Activated gamma-delta T cell treated with anti-CD3 and anti-CD28 coated beads, Interleukin-2, amount 50 U/mL, for 16 hours (primary cell): Measurements from ENCODE around the gene FERMT3.

Experiments used
- DNase-seq: peaks from one replicate; pipeline ENCODE4 v3.0.0-alpha.2; 2020; ENCODE audit warnings: low read depth

The FERMT3 gene

DNA sequence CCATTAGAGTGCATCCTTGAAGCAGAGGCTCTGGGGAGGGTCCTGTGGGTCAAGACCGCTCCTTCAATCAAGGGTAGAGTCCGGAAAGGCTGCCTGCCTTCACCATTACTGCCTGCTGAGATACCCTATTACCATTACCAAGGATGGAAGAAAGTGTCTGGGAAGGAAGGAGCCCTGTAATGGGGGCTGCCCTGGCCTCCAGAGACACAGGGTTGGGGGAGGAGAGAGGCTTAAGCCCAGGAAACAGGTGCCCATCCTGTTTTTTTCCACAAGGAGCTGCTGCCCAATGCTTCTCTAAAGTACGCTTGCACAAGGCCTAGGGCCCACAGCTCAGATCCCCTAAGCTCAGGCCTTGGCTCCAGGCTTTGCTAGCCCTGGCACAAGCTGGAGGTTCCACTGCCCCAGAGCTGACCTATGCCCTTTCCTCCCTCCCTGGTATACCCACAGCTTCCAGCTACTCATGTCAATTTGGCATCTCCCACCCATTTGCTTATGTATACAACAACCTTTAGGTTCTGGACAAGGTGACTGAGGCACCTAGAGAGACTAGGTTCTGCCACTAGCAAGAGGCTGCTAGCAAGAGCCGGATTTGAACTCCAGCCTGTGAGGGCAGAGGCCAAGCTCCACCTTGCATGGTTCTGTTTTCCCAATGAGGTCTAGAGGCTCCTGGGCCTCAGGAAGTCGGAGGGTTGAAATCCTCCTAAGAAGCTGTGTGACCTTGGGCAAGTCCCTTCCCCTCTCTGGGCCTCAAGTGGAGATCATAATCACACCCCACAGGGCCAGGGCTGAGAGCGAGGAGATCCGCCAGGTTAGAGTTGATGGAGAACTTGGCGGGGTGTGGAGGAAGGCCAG is 43.3 kb downstream of the FERMT3 start:
- no peak for DNase-seq

DNA sequence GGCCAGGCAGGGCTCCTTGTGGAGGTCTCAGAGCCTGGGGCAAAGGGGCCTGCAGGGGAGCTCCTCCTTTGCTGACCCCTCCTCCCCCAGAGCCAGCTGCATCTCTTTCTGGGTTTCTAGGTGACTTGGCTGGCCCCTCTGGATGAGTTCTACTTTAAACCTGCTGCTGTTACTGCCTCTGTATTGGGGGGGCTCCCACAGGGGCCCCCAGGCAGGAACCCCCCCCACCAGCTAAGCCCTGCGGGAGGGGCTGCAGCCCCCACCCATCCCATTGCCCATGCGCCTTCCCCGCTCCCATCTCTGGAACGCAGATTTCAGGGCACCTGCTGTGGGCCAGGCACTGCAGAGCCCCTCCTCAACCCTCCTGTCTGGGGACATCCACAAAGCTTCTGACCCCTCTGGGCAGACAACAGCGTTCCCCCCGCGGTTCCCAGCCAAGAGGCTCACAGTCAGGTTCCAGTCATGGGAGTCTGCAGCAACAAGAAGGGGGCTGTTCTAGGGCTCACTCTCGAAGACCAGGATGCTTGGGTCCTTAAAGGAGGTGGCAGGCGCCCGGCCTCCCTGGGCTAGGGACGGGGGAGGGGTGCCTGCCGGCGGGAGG is 44.0 kb downstream of the FERMT3 start:
- DNase-seq: no peak

DNA sequence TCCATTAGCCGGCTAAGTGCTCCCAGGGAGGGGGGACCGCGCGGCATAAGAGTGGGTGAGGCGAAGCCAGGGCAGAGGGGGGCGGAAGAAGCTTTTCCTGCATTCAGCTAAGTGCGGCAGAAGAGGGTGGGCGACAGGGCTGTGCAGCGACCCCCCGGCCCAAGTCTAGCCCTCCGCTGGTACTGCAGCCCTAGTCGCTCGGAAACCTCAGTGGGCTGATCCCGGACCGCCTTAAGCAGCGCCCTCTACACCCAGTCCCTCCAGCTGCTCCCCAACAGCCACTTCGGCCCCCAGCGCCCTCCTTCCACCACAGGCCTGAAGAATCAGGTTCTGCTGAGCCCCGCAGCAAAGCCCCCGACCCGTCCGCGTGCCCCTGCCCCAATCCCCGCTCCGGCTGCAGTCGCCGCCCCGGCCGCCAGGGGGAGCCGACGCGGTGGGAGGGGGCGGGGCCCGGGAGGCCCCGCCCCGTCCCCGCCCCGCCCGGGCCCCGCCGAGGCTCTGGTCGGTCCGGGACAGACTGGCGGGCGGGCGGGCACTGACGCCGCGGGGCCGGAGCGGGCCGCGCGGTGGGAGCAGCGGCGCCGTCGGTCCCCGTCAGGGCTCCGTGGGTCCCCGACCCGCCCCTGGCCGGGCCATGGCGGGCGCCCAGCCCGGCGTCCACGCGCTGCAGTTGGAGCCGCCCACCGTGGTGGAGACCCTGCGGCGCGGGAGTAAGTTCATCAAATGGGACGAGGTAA is 44.7 kb downstream of the FERMT3 start, which contains the start of gene PLCB3:
TSS of gene PLCB3 (plus strand) at position 515 of the 737 bp plus-strand sequence. CDS start at position 635, 120 bp downstream.
- peak; percentile 51 for DNase-seq

DNA sequence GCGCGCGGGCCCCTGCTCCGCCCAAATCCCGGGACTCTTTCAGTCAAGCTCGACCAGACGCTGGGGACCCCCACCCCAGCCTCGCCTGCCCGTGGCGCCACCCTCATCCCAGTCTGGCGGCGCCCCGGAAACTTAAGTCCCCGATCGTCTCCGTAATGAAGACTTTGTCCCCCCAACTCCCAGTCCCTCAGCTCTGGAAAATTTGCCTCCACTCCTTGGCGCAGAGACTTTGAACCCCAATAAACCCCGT is 45.2 kb downstream of the FERMT3 start:
- DNase-seq: no peak

DNA sequence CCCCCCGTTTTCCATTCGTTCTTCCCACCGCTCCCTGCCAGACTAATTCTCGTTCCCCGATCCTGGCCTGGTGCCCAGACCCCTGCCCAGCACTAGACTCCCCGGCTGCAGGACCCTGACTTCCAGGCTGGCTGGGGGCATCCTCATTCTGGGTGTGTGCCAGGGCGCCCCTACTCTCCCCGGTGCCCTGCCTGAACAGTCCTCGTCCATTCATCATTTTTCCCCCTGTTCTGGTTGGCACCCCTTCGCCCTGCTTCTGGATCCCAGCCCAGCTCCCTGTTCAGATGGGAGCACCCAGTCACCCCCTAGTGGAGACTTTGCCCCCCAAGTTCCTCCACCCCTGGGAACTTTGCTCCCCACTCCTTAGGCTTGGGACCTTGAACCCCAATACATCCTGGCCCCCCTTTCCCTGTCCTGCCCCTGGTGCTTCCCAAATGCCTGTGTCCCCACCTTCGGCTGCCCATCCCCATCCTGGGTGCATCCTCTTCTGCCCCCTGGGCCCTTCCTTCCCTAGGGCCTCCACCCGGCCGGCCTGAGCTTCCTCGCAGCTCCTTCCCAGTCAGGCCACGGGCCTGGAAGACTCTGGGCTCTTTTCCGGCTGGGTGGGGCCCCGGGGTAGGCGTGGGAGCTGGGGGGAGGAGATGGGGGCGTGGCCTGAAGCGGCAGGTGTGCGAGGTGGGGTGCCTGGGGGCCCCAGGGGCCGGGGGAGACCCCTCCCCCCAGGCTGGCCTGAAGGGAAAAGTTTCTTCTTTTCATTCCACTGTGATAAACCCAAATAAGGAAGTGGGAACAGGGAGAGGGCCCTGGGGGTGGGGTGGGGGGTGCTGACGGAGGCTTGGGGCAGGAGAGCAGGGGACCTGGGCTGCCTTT is 45.7 kb downstream of the FERMT3 start:
- no peak for DNase-seq

DNA sequence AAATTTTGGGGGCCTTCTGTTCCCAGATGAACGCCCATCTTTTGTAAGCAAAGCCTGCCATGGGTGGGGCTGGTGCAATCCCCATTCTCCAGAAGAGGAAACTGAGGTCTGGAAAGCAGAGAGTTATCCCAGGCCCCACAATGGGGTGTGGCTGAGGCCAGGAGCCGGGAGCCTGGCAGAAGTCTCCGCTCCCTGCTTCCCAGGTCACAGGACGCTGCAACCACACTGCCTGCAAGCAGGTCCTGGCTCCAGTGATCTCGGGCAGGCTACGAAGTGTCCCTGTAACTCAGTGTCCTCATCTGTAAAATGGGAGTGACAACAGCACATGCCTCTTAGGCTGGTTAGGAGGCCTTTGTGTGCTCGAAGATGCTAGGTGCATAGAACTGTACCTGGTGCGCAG is 46.5 kb downstream of the FERMT3 start:
- no peak for DNase-seq

DNA sequence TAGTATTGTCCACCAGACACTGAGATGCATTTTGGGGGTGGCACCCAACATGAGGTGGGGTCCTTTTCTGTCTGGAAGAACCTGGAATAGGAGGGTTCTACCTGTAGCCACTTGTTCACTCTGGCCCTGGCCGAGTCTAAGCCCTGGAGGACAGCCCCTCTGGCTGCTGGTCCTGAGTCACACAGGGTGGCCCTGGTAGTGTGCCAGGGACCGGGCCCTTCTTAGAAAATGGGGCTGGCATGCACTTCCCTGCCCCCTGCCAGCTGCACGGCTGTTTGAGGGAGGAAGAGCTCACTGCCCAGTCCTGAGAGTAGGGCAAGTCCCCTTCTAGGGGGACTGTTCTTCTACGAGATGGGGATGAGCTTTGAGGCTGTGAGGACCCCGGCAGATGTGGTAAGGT is 47.0 kb downstream of the FERMT3 start:
- DNase-seq: no peak

DNA sequence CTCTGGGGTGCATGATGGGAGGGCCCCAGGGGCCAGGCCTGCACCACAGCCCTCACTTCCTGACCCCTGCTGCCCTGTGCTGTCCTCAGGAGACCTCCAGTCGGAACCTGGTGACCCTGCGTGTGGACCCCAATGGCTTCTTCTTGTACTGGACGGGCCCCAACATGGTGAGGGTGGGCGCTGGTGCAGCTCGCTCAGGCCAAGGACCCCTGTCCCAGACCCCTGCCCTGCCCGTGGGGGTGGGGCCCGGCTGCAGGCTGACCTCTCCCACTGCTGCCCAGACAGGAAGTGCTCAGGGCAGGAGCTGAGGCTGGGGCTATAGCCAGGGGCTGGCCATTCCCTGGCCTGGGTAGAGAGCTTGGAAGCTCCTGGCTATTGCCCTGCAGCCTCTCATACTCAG is 47.8 kb downstream of the FERMT3 start:
- no peak for DNase-seq

DNA sequence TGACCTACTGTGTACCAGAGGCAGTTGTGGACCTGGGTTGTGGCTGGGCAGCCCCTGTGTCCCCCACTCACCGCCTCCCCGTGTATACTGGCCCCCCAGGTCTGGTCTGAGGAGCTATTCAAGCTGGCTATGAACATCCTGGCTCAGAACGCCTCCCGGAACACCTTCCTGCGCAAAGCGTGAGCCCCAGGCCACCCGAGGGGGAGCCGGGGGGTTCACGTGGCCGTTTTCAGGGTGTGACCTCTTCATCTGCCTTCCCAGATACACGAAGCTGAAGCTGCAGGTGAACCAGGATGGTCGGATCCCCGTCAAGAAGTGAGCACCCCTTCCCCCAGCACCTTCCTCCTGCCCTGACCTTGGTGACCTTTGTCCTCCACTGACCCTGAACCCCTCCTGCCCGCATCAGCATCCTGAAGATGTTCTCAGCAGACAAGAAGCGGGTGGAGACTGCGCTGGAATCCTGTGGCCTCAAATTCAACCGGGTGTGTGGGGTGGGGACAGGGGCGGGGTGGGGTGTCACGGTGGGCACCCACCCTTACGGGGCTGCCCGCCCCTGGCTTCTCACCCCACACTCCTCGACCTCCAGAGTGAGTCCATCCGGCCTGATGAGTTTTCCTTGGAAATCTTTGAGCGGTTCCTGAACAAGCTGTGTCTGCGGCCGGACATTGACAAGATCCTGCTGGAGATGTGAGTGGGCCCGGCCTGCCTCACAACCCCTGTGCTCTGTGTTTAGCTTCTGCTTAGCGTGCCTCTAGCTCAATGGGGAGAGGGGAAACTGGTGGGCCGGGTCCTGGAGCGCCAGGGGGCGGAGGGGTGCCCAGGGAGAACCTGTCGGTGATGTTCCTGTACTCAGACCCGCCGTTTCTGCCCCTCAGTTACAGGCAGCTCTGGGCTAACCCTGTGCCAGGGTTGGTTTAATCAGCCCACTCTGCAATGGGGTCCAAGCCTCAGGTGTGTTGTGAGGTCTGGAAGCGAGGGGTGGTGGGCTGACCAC is 48.9 kb downstream of the FERMT3 start:
- no peak for DNase-seq

DNA sequence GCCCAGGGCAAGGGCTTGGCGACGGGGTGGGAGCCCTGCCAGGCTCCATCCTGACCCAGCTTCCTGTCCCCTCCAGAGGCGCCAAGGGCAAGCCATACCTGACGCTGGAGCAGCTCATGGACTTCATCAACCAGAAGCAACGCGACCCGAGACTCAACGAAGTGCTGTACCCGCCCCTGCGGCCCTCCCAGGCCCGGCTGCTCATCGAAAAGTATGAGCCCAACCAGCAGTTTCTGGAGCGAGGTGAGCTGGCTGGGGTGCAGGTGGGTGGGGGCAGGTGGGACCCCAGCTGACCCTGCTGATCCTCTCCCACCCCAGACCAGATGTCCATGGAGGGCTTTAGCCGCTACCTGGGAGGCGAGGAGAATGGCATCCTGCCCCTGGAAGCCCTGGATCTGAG is 49.8 kb downstream of the FERMT3 start:
- no peak for DNase-seq

DNA sequence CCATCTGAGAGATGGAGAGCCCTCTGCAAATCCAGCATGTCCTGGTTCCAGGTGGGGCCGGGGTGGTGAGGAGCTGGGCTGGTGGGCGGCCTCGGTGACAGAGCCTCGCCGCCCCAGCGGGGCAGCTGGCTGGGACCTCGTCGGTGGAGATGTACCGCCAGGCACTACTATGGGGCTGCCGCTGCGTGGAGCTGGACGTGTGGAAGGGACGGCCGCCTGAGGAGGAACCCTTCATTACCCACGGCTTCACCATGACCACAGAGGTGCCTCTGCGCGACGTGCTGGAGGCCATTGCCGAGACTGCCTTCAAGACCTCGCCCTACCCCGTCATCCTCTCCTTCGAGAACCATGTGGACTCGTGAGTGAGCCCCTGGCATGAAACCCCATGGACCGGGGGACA is 51.8 kb downstream of the FERMT3 start:
- DNase-seq: no peak

DNA sequence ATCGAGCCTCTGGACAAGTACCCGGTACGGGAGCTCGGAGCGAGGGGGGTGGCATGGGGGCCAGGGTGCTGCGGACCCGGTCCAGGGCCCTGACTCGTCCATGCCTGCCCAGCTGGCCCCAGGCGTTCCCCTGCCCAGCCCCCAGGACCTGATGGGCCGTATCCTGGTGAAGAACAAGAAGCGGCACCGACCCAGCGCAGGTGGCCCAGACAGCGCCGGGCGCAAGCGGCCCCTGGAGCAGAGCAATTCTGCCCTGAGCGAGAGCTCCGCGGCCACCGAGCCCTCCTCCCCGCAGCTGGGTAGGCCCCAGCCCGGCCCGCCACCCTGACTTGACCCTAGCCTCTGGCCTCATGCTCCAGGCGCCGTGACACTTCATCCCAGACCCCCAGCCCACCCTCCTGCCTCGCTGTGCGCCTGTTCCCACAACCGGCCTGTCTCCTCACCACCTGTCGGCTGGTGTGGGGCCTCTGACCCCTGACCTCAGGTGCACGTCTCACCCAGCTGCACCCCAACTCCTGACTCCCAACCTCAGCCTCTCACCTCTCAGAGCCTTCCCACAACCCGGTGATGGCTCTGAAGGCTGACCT is 52.5 kb downstream of the FERMT3 start:
- no peak for DNase-seq

DNA sequence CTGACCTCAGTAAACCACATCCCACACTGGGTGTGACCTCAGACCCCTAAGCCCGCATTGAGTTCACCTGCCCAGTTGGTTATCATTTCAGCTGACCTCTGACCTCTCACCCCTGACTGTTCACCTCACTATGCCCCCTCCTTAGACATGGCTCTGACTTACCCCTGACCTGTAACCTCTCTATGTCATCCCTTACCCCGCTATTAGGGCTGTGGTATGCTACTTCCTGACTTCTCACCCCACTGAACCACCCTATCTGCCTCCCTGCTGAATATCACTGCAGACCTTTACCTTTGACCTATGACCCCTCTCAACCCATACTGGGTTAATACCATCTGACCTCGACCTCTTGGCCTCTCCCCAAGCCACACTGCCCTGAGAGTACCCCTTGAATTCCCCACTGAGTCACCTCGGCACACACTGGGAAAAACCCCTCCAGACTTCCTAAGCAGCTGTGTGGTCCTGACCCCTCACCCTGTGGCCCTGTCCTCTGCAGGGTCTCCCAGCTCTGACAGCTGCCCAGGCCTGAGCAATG is 53.1 kb downstream of the FERMT3 start:
- no peak for DNase-seq

DNA sequence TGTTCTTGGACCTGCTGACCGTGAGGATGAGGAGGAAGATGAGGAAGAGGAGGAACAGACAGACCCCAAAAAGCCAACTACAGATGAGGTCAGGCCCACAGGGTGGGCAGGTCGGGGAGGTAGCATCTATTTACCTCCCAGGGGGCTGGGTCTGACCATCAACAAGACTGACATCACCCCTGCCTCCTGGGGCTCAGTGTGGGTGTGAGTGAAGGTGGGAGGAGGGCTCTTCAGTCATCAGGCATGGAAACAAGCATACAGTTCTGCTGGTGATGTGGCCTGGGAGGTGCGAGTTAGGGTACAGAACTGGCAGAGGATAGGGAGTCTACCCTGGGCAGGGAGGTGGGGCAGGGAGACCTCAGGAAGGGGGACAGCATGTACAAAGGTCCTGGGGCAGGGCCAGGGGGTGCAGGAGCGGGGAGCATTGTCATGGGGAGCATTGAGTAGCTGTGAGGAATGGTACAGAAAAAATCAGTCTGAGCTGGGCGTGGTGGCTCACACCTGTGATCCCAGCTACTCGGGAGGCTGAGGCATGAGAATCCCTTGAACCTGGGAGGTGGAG is 53.7 kb downstream of the FERMT3 start:
- no peak for DNase-seq

DNA sequence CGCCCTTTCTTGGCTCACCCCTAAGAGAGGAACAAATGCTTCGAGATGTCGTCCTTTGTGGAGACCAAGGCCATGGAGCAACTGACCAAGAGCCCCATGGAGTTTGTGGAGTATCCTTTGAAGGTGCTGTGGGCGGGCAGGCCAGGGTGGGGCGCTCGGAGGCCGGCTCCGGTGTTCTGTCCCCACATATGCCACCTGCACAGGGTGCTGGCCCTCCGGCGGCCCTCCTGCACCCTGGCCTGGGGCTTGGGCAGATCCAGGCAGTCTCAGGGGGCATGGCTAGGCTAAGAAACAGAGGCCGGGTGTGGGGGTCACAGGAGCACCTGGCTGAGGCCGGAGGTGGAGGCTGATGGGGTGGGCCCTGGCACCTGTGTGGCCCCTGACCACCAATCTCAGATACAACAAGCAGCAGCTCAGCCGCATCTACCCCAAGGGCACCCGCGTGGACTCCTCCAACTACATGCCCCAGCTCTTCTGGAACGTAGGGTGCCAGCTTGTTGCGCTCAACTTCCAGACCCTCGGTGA is 55.1 kb downstream of the FERMT3 start:
- DNase-seq: no peak

DNA sequence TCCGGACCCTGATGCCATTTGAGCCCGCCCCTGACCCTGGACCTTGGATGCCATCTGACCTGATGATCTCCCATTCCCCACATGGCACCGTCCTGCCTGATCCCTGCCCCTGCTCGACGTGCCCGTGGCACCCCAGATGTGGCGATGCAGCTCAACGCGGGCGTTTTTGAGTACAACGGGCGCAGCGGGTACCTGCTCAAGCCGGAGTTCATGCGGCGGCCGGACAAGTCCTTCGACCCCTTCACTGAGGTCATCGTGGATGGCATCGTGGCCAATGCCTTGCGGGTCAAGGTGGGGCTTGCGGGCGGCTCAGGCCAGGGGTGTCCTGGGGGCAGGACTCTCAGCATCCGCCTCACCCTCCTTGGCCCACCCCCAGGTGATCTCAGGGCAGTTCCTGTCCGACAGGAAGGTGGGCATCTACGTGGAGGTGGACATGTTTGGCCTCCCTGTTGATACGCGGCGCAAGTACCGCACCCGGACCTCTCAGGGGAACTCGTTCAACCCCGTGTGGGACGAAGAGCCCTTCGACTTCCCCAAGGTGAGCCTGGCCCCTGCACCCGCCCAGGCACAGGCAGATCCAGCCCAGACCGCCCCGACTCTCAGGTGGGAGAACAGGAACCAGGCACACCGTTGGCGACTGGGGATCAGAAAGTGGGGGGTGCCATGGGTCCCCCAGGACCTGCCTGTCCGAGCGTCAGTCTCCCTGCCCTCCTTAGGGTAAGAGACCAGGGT is 55.9 kb downstream of the FERMT3 start:
- DNase-seq: no peak

DNA sequence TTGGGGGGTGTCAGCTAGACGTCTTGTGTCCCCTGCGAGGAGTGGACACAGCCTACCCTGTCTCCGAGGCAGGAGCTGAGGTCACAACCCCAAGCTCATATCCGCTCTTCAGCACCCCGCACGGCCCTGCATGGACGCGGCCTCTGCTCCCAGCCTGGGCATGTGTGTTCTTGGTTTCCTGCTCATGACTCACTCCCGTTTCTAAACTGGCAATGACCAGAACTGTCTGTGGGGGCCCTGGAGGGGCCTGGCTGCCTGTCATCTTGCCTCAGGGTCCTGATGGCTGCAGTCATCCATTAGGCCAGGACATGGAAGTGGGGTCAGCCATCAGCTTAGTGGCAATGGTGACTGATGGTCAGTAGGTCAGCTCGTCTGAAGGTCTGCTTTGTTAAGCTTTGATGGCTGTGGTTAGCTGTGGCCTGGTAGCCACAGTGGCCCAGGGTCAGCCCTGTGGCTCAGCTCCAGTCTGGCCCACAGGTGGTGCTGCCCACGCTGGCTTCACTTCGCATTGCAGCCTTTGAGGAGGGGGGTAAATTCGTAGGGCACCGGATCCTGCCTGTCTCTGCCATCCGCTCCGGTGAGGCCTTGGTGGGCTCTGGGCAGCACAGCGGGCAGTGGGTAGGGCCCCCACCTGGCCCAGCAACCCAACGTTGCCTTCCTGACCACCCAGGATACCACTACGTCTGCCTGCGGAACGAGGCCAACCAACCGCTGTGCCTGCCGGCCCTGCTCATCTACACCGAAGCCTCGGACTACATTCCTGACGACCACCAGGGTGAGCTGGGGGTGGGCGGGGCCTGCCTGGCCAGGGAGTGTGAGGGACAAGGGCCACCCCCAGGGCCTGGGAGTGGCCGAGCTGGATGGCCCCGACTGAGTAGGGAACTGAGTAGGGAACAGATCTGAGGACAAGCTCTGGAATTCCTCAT is 56.8 kb downstream of the FERMT3 start:
- DNase-seq: no peak

DNA sequence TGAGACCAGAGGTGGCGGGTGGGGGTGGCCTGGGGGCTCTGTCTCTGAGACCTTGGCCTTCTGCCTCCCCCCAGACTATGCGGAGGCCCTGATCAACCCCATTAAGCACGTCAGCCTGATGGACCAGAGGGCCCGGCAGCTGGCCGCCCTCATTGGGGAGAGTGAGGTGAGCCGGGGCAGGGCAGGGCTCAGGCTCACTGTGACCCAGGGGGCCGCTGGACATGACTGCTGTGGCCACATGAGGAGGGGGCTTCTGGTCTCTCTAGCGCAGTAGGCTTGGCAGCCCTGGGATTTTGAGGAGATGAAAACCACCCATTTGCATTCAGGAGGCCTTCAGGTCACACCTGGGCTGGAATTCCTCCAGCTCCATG is 57.4 kb downstream of the FERMT3 start:
- no peak for DNase-seq
